Measurements from ENCODE around the gene PCDHA1.
"Not testable (repeated sequence)": the region's sequence is repeated elsewhere in the genome, so short reads cannot be mapped to it uniquely, and the experiment has no call there.

PCDHA1 gene

DNA sequence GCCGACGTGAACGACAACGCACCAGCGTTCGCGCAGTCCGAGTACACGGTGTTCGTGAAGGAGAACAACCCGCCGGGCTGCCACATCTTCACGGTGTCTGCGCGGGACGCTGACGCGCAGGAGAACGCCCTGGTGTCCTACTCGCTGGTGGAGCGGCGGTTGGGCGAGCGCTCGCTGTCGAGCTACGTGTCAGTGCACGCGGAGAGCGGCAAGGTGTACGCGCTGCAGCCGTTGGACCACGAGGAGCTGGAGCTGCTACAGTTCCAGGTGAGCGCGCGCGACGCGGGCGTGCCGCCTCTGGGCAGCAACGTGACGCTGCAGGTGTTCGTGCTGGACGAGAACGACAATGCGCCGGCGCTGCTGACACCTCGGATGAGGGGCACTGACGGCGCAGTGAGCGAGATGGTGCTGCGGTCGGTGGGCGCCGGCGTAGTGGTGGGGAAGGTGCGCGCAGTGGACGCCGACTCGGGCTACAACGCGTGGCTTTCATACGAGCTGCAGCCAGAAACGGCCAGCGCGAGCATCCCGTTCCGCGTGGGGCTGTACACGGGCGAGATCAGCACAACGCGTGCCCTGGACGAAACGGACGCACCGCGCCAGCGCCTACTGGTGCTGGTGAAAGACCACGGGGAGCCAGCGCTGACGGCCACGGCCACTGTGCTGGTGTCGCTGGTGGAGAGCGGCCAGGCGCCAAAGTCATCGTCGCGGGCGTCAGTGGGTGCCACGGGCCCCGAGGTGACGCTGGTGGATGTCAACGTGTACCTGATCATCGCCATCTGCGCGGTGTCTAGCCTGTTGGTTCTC, 64.1 kb downstream of the PCDHA1 start:
- not testable (repeated sequence) for ATAC-seq, DNase-seq

- ATAC-seq (no peak), DNase-seq (no peak)
Measured at GRCh38 chr5:140855772-140856674, 70.1 kb downstream of the PCDHA1 start, which contains the start of gene PCDHA10. PCDHA10 (plus strand) TSS chr5:140855897; CDS start chr5:140856049, 152 bp downstream.

DNA sequence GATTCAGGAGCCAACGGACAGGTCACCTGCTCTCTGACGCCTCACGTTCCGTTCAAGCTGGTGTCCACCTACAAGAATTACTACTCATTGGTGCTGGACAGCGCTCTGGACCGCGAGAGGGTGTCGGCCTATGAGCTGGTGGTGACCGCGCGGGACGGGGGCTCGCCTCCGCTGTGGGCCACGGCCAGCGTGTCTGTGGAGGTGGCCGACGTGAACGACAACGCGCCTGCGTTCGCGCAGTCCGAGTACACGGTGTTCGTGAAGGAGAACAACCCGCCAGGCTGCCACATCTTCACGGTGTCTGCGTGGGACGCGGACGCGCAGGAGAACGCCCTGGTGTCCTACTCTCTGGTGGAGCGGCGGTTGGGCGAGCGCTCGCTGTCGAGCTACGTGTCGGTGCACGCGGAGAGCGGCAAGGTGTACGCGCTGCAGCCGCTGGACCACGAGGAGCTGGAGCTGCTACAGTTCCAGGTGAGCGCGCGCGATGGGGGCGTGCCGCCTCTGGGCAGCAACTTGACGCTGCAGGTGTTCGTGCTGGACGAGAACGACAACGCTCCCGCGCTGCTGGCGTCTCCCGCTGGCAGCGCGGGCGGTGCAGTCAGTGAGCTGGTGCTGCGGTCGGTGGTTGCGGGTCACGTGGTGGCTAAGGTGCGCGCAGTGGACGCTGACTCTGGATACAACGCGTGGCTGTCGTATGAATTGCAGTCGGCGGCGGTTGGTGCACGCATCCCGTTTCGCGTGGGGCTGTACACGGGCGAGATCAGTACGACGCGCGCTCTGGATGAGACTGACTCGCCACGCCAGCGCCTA, 71.4 kb downstream of the PCDHA1 start:
- ATAC-seq (no peak), DNase-seq (no peak)

- ATAC-seq (no peak), DNase-seq (no peak)
Measured at GRCh38 chr5:140857987-140858240, 72.0 kb downstream of the PCDHA1 start.

DNA sequence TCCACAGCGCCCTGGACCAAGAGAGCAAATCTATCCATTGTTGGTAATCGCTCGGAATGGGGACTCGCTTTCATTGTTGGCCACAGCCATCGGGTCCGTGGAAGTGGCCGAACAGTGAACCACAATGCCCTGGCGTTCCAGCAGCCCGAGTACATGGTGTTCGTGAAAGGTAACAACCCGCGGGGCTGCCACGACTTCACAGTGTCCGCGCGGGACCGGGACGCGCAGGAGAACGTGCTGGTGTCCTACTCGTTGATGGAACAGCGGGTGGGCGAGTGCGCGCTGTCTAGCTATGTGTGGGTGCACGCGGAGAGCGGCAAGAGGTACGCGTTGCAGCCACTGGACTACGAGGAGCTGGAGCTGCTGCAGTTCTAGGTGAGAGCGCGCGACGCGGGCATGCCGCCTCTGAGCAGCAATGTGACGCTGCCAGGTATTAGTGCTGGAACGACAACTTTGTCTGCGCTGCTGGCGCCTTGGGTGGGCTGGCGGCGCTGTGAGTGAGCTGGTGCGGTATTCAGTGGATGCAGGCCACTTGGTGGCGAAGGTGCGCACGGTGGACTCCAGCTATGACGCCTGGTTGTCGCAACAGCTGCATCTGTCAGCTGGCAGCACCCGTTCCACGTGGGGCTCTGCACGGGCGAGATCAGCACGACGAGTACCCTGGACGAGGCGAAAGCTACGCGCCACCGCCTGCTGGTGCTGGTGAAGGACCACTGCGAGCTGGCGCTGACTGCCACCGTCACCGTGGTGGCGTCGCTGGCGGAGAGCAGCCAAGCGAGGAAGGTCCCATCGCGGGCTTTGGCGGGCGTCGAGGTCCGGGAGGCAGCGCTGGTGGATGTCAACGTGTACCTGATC, 76.7 kb downstream of the PCDHA1 start:
- DNase-seq: no peak
- no peak for ATAC-seq

- ATAC-seq (no peak), DNase-seq (no peak)
Measured at GRCh38 chr5:140868721-140869554, 83.0 kb downstream of the PCDHA1 start, which contains the start of gene PCDHA11. PCDHA11 (plus strand) TSS chr5:140868957; CDS start chr5:140869104, 147 bp downstream.

- ATAC-seq (no peak), DNase-seq (no peak)
Measured at GRCh38 chr5:140869555-140869886, 83.6 kb downstream of the PCDHA1 start.

DNA sequence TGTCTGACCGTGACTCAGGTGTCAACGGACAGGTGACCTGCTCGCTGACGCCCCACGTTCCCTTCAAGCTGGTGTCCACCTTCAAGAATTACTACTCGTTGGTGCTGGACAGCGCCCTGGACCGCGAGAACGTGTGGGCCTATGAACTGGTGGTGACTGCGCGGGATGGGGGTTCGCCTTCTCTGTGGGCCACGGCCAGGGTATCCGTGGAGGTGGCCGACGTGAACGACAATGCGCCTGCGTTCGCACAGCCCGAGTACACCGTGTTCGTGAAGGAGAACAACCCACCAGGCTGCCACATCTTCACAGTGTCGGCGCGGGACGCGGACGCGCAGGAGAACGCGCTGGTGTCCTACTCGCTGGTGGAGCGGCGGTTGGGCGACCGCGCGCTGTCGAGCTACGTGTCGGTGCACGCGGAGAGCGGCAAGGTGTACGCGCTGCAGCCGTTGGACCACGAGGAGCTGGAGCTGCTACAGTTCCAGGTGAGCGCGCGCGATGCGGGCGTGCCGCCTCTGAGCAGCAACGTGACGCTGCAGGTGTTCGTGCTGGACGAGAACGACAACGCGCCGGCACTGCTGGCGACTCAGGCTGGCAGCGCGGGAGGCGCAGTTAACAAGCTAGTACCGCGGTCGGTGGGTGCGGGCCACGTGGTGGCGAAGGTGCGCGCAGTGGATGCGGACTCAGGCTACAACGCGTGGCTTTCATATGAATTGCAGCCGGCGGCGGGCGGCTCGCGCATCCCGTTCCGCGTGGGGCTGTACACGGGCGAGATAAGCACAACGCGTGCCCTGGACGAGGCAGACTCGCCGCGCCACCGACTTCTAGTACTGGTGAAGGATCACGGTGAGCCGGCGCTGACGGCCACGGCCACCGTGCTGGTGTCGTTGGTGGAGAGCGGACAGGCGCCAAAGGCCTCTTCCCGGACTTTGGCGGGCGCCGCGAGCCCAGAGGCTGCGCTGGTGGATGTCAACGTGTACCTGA, 84.6 kb downstream of the PCDHA1 start:
- DNase-seq (no peak), ATAC-seq (no peak)

DNA sequence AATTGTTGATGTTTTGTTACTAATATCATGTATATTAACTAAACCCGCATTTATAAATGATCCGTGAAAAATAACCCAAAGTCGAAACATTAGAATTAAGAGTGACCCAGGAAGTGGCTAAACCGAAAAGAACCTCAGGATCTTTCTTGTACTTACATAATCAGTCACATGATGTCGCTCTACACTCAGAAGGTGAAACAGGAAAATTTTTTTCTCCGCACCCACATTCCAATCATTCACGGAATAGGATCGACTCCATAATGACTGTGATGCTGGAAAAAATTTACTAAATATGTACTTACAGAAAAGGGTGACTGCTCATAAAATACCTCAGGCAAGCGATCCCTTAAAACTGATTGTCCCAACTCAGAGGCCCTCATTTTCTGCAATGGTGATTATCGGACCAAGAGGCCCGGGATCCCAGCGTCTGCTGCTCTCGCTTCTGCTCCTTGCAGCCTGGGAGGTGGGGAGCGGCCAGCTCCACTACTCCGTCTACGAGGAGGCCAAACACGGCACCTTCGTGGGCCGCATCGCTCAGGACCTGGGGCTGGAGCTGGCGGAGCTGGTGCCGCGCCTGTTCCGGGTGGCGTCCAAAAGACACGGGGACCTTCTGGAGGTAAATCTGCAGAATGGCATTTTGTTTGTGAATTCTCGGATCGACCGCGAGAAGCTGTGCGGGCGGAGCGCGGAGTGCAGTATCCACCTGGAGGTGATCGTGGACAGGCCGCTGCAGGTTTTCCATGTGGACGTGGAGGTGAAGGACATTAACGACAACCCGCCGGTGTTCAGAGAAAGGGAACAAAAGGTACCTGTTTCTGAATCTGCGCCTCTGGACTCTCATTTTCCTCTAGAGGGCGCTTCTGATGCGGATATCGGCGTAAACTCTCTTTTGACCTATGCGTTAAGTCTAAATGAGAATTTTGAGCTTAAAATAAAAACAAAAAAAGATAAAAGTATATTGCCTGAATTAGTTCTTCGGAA, 89.4 kb downstream of the PCDHA1 start, which contains the start of gene PCDHA12:
PCDHA12 (plus strand) TSS at position 224 of the 981 bp plus-strand sequence; CDS start at position 389, 165 bp downstream.
- DNase-seq (no peak), ATAC-seq (no peak)

DNA sequence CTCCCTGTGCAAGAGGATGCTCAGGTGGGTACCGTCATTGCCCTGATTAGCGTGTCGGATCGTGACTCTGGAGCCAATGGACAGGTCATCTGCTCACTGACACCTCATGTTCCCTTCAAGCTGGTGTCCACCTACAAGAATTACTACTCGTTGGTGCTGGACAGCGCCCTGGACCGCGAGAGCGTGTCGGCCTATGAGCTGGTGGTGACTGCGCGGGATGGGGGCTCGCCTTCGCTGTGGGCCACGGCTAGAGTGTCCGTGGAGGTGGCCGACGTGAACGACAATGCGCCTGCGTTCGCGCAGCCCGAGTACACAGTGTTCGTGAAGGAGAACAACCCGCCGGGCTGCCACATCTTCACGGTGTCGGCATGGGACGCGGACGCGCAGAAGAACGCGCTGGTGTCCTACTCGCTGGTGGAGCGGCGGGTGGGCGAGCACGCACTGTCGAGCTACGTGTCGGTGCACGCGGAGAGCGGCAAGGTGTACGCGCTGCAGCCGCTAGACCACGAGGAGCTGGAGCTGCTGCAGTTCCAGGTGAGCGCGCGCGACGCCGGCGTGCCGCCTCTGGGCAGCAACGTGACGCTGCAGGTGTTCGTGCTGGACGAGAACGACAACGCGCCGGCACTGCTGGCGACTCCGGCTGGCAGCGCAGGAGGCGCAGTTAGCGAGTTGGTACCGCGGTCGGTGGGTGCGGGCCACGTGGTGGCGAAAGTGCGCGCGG, 90.8 kb downstream of the PCDHA1 start:
- not testable (repeated sequence) for ATAC-seq, DNase-seq

DNA sequence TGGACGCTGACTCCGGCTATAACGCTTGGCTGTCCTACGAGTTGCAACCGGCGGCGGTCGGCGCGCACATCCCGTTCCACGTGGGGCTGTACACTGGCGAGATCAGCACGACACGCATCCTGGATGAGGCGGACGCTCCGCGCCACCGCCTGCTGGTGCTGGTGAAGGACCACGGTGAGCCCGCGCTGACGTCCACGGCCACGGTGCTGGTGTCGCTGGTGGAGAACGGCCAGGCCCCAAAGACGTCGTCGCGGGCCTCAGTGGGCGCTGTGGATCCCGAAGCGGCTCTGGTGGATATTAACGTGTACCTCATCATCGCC, 91.3 kb downstream of the PCDHA1 start:
- no peak for ATAC-seq
- DNase-seq: no peak

DNA sequence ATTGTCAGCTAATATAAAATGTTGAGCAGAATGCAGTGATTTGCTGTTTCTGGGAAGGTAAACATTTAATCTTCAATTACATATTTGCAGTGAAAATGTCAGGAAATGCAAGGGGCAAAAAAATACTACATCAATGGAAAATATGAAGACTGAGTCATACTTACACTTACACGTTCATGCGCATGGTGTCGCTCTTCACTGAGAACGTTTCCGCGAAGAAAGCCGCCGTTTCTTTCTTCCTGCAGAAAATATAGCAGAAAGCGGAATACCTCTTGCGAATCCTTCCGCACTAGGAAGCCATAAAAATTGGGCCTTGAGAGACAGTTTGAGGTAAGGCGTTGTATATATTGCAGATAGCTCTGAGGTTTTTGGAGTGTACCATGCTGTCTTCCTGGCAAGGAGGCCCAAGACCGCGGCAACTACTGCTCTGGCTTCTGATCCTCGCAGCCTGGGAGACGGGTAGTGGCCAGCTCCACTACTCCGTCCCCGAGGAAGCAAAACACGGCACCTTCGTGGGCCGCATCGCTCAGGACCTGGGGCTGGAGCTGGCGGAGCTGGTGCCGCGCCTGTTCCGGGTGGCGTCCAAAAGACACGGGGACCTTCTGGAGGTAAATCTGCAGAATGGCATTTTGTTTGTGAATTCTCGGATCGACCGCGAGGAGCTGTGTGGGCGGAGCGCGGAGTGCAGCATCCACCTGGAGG, 96.1 kb downstream of the PCDHA1 start, which contains the start of gene PCDHA13:
PCDHA13 (plus strand) TSS at position 236 of the 702 bp plus-strand sequence; CDS start at position 381, 145 bp downstream.
- ATAC-seq (no peak), DNase-seq (no peak)

DNA sequence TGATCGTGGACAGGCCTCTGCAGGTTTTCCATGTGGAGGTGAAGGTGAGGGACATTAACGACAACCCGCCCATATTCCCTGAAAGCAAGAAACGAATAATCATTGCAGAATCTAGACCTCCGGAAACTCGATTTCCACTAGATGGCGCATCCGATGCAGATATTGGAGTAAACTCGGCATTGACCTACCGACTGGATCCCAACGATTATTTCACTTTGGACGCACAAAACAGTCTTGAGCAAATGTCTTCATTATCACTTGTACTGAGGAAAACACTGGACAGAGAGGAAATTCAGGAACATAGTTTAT, 96.6 kb downstream of the PCDHA1 start:
- ATAC-seq (no peak), DNase-seq (no peak)

GRCh38 chr5:140883373-140883772, 97.4 kb downstream of the PCDHA1 start:
- no peak for ATAC-seq
- DNase-seq: no peak

- ATAC-seq (no peak), DNase-seq (no peak)
Measured at GRCh38 chr5:140883927-140884697, 98.2 kb downstream of the PCDHA1 start.

DNA sequence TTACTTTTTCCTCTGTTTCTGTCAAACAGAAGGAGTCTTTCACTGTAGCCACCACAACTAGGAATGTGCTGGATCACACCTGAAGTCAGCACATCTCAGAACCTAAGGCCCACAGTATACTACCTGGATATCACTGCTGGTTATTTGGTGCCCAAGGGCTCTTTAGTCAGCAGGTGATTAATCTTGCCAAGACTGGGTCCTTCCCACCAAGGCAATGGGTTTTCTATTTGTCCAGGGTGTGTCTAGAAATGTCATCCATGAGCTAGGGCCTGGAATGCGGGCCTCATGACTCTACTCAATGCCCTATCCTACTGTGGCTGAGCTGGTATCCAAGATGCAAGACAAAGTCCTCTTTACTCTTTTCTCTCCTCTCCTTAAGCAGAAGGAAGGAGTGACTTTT, 130.4 kb downstream of the PCDHA1 start:
- DNase-seq (no peak), ATAC-seq (no peak)

Measured in stimulated activated naive CD8-positive, alpha-beta T cell treated with anti-CD3 and anti-CD28 coated beads, Interleukin-15, Interleukin-2, amounts not matched to agents 100 U/mL and 50 U/mL, for 24 hours (primary cell).